AG10803 (cell line): Measurements from ENCODE around the gene USP48.

Experiments
- DNase-seq: peaks from one replicate; pipeline ENCODE4 v3.0.0; 2010; ENCODE audit warnings: low read depth
- H3K4me3 ChIP-seq: 2 replicates; pipeline ENCODE4 v1.5.1; 2011; ENCODE audit warnings: mild to moderate bottlenecking, low read length, control low read depth
- CTCF ChIP-seq: conservative IDR thresholded peaks from 2 replicates; pipeline ENCODE4 v1.5.1; 2011; ENCODE audit warnings: mild to moderate bottlenecking, low read length, control low read depth, inconsistent platforms

The USP48 gene

DNA sequence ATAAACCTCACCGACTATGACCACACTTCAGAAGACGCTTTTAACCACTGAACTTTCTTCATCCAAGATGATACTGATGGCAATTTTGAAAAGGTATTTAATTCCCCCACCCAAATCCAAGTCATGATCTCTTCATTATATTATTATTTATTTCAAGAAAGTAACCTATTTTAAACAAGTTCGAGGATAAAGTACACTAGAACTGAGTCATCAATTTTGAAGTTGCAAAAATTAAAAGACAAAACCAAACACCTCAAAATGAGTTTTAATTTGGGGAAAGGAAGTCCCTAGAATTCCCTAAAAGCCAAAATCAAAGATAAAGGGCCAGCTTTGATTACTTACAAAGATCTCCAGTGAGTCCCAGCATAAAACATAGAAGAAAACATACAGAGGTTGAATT is 58.4 kb downstream of the USP48 start:
- TF ChIP-seq CTCF = no peak
- no peak overlapping the region for H3K4me3 ChIP-seq
- DNase-seq = no peak

- no peak for DNase-seq
- no peak for TF ChIP-seq CTCF
- H3K4me3 ChIP-seq = no peak overlapping the region
Measured at GRCh38 chr1:21724098-21724497, 58.9 kb downstream of the USP48 start.

DNA sequence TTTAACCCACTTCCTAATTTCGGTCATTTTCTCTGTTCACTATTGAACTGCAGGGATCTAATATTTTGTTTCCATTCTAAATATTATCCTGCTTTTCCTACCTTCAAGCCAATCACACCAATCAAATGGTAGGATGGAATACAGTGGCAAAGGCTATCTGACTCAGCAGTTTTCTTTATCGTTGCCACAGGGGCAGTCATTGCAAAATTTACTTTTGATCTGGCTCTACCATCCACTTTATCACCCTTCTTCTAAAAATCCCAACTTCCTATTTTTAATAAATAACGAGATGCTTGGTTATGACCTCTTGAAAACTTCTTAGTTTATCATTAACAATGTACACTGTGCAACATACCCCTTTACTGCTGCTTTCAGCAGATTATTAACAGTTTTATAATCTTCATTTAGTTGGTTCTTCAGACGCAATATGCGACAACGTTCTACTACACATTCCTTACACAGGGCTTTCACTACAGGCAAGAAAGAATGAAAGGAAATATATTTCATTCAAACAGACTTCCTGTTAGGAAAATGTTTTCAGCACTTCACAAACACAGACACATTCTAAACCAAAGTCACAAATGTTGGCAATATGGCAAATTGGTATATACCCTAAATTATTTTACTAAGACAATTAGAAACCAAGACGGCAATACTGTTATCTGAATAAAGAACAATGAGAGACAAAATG is 61.5 kb downstream of the USP48 start:
- TF ChIP-seq CTCF = no peak
- no peak overlapping the region for H3K4me3 ChIP-seq
- no peak for DNase-seq

GRCh38 chr1:21716169-21716568 is 66.8 kb downstream of the USP48 start:
- DNase-seq = no peak
- no peak for TF ChIP-seq CTCF
- no peak overlapping the region for H3K4me3 ChIP-seq

DNA sequence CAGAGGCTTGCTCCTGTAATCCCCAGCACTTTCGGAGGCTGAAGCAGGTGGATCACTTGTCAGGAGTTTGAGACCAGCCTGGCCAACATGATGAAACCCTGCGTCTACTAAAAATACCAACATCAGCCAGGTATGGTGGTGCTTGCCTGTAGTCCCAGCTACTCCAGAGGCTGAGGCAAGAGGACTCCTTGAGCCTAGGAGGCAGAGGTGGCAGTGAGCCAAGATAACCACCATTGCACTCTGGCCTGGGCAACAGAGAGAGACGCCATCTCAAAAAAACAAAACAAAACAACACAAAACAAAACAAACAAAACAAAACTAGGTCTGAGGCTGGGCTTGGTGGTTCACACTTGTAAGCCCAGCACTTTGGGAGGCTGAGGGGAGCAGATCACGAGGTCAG is 75.1 kb downstream of the USP48 start:
- DNase-seq = no peak
- no peak for TF ChIP-seq CTCF
- no peak overlapping the region for H3K4me3 ChIP-seq

DNA sequence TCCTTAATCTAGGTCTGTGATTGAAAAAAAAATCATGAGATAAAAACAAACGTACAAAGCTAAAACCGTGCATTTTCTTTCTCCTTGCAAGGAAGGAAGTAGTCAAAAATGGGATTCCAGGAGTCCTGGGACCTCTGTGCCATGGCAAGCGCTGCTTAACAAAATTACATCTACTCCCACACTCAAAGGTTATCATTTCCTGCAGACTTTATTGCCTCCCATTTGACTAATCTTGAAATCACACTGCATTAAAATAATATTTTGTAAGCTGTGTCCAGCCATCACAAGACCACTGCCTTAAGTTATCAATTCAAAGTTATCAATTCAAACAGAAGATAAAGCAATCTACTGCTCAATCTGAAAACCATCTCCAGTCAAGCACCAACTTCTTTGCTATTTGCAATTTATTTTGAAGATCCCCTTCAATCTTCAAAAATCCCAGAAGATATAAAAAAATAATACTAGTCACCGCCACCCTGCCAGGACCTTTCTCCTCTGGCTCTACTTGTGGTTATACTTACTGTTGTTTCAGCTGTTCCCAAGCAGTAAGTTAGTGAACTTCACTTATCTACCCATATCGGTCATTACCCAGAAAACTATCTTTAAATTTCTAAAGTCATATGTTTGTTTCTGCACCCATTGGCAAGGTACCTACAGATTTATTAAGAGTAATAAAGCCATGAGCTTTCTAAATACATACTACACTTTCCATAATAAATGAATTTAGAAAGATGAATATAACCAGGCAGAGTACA is 75.7 kb downstream of the USP48 start:
- no peak for TF ChIP-seq CTCF
- DNase-seq = no peak
- H3K4me3 ChIP-seq = no peak overlapping the region
